Hepatocyte (in vitro differentiated cells): ENCODE measurements around the gene MXI1. TPM values are rescaled to one million over a fixed set of nuclear protein-coding genes. Genes with fewer than 3 reads are reported as not detected.

Experiments
- DNase-seq: peaks from one replicate; pipeline ENCODE4 v3.0.0-alpha.2; 2016; ENCODE audit warnings: low spot score
- H2AFZ ChIP-seq: fragments of 200-600 bp; sonication (generic); 2 replicates; pipeline ENCODE4 v1.6.0; 2016; ENCODE audit warnings: antibody characterized with exemption, mild to moderate bottlenecking
- H3K27ac ChIP-seq: fragments of 200-600 bp; sonication (generic); 2 replicates; pipeline ENCODE4 v1.5.1; 2016; ENCODE audit warnings: mild to moderate bottlenecking
- H3K27me3 ChIP-seq: fragments of 200-600 bp; sonication (generic); 2 replicates; pipeline ENCODE4 v1.6.1; 2016
- H3K36me3 ChIP-seq: fragments of 200-600 bp; sonication (generic); replicated peaks from 2 replicates; pipeline ENCODE4 v1.5.1; 2016; ENCODE audit warnings: low read depth; ENCODE audit not compliant: insufficient read depth
- H3K4me1 ChIP-seq: fragments of 200-600 bp; sonication (generic); 2 replicates; pipeline ENCODE4 v1.5.1; 2016; ENCODE audit warnings: mild to moderate bottlenecking, moderate library complexity; ENCODE audit not compliant: insufficient read depth
- H3K4me2 ChIP-seq: fragments of 200-600 bp; sonication (generic); 2 replicates; pipeline ENCODE4 v1.6.0; 2016
- H3K4me3 ChIP-seq: fragments of 200-600 bp; sonication (generic); 2 replicates; pipeline ENCODE4 v1.5.1; 2016; ENCODE audit warnings: mild to moderate bottlenecking
- H3K79me2 ChIP-seq: fragments of 200-600 bp; sonication (generic); 2 replicates; pipeline ENCODE4 v1.6.0; 2017; ENCODE audit warnings: mild to moderate bottlenecking
- H3K9me2 ChIP-seq: fragments of 200-600 bp; sonication (generic); replicated peaks from 2 replicates; pipeline ENCODE4 v1.6.0; 2017; ENCODE audit warnings: mild to moderate bottlenecking; ENCODE audit not compliant: insufficient read depth
- H3K9me3 ChIP-seq: fragments of 200-600 bp; sonication (generic); 2 replicates; pipeline ENCODE4 v1.5.1; 2016; ENCODE audit warnings: low read depth, mild to moderate bottlenecking
- H4K20me1 ChIP-seq: fragments of 200-600 bp; sonication (generic); 2 replicates; pipeline ENCODE4 v1.6.0; 2016; ENCODE audit warnings: mild to moderate bottlenecking; ENCODE audit not compliant: insufficient read depth, poor library complexity, severe bottlenecking
- EZH2 ChIP-seq: fragments of 200-600 bp; sonication (generic); IDR thresholded peaks from 2 replicates; pipeline ENCODE4 v1.6.1; 2016; ENCODE audit warnings: antibody characterized with exemption, mild to moderate bottlenecking, borderline replicate concordance
- EZH2phosphoT487 ChIP-seq: fragments of 200-600 bp; sonication (generic); IDR thresholded peaks from one replicate; pipeline ENCODE4 v1.6.1; 2018; ENCODE audit warnings: antibody characterized with exemption, mild to moderate bottlenecking, low read depth, moderate library complexity; ENCODE audit not compliant: unreplicated experiment, severe bottlenecking
- WGBS: methylation state at CpG from one replicate; pipeline ENCODE4 v1.1.6; 2016; ENCODE audit warnings: low lambda C conversion rate; ENCODE audit errors: missing lambda C conversion rate; 5-methylcytosine and 5-hydroxymethylcytosine counted together
- polyA plus RNA-seq: library from polyadenylated mRNA; unstranded; fragments of >200 nt; fragmentation: Nextera tagmentation; extraction: Ambion mirVana; gene quantifications from 2 replicates; pipeline ENCODE4 v1.2.1, GENCODE V29; 2016
- total RNA-seq: library from RNA; depleted of rRNA; stranded (reverse); fragments of >200 nt; gene quantifications from 2 replicates; pipeline ENCODE4 v1.2.3, GENCODE V29; 2014
- TF ChIP-seq, protein P1 (sequence below): fragments of 200-600 bp; sonication (generic); IDR thresholded peaks from 2 replicates; pipeline ENCODE4 v1.5.1; 2016; ENCODE audit warnings: antibody characterized with exemption, mild to moderate bottlenecking; ENCODE audit not compliant: poor library complexity

The MXI1 gene
- total and polyA plus RNA-seq, 2 experiments from 2014 or later, result 14.2 to 14.8 TPM

- no peak overlapping the region for H2AFZ ChIP-seq
- H3K4me2 ChIP-seq, result no peak overlapping the region
- TF ChIP-seq EZH2phosphoT487, result no peak
- TF ChIP-seq, protein P1, sequence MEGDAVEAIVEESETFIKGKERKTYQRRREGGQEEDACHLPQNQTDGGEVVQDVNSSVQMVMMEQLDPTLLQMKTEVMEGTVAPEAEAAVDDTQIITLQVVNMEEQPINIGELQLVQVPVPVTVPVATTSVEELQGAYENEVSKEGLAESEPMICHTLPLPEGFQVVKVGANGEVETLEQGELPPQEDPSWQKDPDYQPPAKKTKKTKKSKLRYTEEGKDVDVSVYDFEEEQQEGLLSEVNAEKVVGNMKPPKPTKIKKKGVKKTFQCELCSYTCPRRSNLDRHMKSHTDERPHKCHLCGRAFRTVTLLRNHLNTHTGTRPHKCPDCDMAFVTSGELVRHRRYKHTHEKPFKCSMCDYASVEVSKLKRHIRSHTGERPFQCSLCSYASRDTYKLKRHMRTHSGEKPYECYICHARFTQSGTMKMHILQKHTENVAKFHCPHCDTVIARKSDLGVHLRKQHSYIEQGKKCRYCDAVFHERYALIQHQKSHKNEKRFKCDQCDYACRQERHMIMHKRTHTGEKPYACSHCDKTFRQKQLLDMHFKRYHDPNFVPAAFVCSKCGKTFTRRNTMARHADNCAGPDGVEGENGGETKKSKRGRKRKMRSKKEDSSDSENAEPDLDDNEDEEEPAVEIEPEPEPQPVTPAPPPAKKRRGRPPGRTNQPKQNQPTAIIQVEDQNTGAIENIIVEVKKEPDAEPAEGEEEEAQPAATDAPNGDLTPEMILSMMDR, result no peak
- TF ChIP-seq EZH2, result no peak
These were observed 100.4 kb downstream of the MXI1 start for GRCh38 chr10:110307805-110308204.

DNA sequence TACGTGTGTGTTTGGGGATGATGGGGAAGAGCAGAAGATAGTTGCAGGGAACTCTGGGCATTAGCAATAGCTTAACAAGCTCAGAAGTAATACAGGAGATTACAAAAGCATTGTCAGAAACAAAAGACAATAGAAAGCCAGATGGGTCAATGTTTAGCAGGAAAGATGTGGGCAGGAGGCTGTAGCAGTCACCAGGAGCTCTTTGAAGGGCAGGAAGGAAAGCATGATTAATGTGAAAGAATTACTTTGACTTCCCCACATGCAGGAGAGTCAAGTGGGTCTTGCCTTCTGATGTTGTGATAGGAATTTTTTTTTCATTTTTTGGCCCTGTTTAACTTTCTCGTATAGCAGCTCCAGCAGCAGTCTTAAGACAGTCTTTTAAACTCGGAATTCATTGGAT is 103.3 kb downstream of the MXI1 start:
- no peaks in the 10 kb centered on the region for H3K36me3 ChIP-seq
- DNase-seq, result no peak
- H3K27ac ChIP-seq, result no peak overlapping the region
- H3K4me1 ChIP-seq, result no peaks in the 10 kb centered on the region
- H3K4me2 ChIP-seq, result no peak overlapping the region
- no peaks in the 10 kb centered on the region for H4K20me1 ChIP-seq
- no peak for TF ChIP-seq EZH2
- TF ChIP-seq, protein P1, result no peak
- TF ChIP-seq EZH2phosphoT487, result no peak
- H3K4me3 ChIP-seq, result no peak overlapping the region
- no peaks in the 10 kb centered on the region for H3K9me2 ChIP-seq
- no peak overlapping the region for H2AFZ ChIP-seq
- no peaks in the 10 kb centered on the region for H3K79me2 ChIP-seq
- no peaks in the 10 kb centered on the region for H3K27me3 ChIP-seq
- 47% methylated on average over 3 of the region's 3 CpGs for WGBS
- H3K9me3 ChIP-seq, result no peaks in the 10 kb centered on the region

More at GRCh38 chr10:110307805-110308204, 100.4 kb downstream of the MXI1 start:
- no peaks in the 10 kb centered on the region for H3K9me2 ChIP-seq
- no peaks in the 10 kb centered on the region for H3K36me3 ChIP-seq
- no peaks in the 10 kb centered on the region for H3K27me3 ChIP-seq
- peaks cover 11% of the 10 kb centered on the region for H4K20me1 ChIP-seq
- no peaks in the 10 kb centered on the region for H3K9me3 ChIP-seq
- no peak overlapping the region for H3K4me3 ChIP-seq
- peaks cover 17% of the 10 kb centered on the region for H3K79me2 ChIP-seq
- no peak overlapping the region for H3K27ac ChIP-seq
- peaks cover 8% of the 10 kb centered on the region for H3K4me1 ChIP-seq
- DNase-seq, result no peak
- 81% methylated on average over 4 of the region's 4 CpGs for WGBS

DNA sequence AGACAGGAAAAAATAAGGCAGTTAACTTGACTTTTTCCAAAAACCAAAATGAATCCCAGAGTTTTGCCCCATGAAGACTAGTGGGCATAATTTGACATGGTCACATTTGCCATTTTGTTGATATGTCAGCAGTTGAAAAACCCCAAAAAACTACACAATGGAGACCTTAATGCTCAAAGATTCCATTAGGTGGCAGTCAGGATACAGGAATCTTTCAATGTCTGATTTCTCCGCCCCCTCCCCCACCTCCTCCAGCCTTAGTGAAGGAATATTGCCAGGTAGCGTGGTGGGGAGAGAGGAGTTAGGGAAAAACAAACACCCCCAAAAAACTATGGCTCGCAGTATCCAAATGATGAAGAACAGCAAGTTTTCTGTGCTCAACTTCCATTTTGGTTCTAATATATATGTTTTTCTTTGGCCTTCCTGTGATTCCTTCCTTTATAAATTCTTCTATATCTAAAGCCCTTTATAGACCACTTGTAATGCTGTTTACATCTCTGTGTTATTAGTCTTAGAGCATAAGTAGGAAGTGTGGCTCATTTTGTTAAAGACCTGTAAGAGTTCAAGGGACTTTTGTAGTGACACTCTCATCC is 104.0 kb downstream of the MXI1 start:
- H4K20me1 ChIP-seq, result no peaks in the 10 kb centered on the region
- no peaks in the 10 kb centered on the region for H3K36me3 ChIP-seq
- H3K4me2 ChIP-seq, result peak overlapping the region; percentile 35
- 3% methylated on average over 3 of the region's 3 CpGs for WGBS
- H3K27me3 ChIP-seq, result no peaks in the 10 kb centered on the region
- H3K9me3 ChIP-seq, result no peaks in the 10 kb centered on the region
- no peak overlapping the region for H3K27ac ChIP-seq
- H3K4me3 ChIP-seq, result no peak overlapping the region
- peak; percentile 81 for DNase-seq
- H3K4me1 ChIP-seq, result no peaks in the 10 kb centered on the region
- no peak overlapping the region for H2AFZ ChIP-seq
- TF ChIP-seq, protein P1, result peak; percentile 78
- TF ChIP-seq EZH2phosphoT487, result no peak
- no peak for TF ChIP-seq EZH2
- no peaks in the 10 kb centered on the region for H3K9me2 ChIP-seq
- H3K79me2 ChIP-seq, result no peaks in the 10 kb centered on the region
